ENCODE results near the gene ABCC10.

DNA sequence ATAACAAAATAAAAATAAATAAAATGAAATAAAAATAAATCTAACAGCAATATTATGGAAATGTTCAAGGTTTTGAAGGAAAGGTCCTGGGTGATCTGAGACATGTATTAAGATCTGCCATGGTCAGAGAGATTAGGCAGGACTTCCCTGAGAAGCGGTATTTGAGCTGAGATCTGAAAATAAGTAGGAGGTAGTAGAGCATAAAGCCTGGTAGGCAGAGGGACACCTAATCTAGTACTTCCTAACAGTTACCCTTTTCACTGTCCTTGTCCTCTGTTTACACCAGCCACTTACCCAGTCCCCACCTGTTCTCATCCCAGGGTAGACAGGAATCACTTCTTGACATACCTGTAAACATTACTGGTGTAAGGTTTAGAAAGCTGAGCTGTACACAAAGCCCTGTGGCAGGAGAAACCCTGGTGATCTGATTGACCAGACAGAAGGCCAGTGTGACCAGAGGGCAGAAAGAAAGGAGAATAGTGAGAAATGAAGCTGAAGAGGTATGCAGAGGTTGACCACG is 49.6 kb upstream of the ABCC10 start:
- TF ChIP-seq EZH2 (IDR thresholded peaks at IDR 0.05) = no peak
- no peak for TF ChIP-seq POLR2AphosphoS5 (IDR thresholded peaks at IDR 0.05; ENCODE audit: borderline replicate concordance, low read depth, low read length)

All from SK-N-MC (cell line).